Vagina (tissue), 2 donors: ENCODE measurements around the gene SIPA1. TPM values are rescaled to one million over a fixed set of nuclear protein-coding genes. Genes with fewer than 3 reads are reported as not detected.
"Not testable (repeated sequence)": the region's sequence is repeated elsewhere in the genome, so short reads cannot be mapped to it uniquely, and the experiment has no call there.

Experiments
- DNase-seq, 2 donors: peaks; one replicate each; pipeline ENCODE4 v3.0.0-alpha.2; 2017; ENCODE audit errors: extremely low spot score in 2 of 2
- H3K27ac ChIP-seq: fragments of 200-600 bp; sonication (generic); one replicate; pipeline ENCODE4 v1.5.1; 2019
- H3K27me3 ChIP-seq: fragments of 200-600 bp; sonication (generic); one replicate; pipeline ENCODE4 v1.5.1; 2019
- H3K36me3 ChIP-seq, 2 donors: fragments of 200-600 bp; sonication (generic); one replicate each; pipeline ENCODE4 v1.5.1; 2017 to 2019
- H3K4me1 ChIP-seq: fragments of 200-600 bp; sonication (generic); one replicate; pipeline ENCODE4 v1.5.1; 2019
- H3K4me3 ChIP-seq, 2 donors: fragments of 200-600 bp; sonication (generic); 1 replicate in 1 of 2; 2 replicates in 1 of 2; pipeline ENCODE4 v1.5.1; 2016 to 2019
- H3K9me3 ChIP-seq: fragments of 200-600 bp; sonication (generic); one replicate; pipeline ENCODE4 v1.5.1; 2019
- CTCF ChIP-seq, 3 experiments: fragments of 450-650 bp in 2 of 3; fragments of 200-600 bp in 1 of 3; sonication (generic) in 1 of 3; IDR thresholded peaks; one replicate each; pipeline ENCODE4 v1.5.1; 2017 to 2019; ENCODE audit warnings: antibody characterized with exemption in 3 of 3, mild to moderate bottlenecking in 2 of 3, moderate library complexity in 2 of 3
- POLR2A ChIP-seq, 2 donors: fragments of 450-650 bp; IDR thresholded peaks; one replicate each; pipeline ENCODE4 v1.6.1; 2017; ENCODE audit warnings: antibody characterized with exemption in 2 of 2, mild to moderate bottlenecking in 2 of 2, moderate library complexity in 2 of 2
- POLR2AphosphoS5 ChIP-seq, 2 donors: sonication (generic); formaldehyde crosslinking; IDR thresholded peaks; one replicate each; pipeline ENCODE4 v1.9.0; 2017; ENCODE audit warnings: antibody characterized with exemption in 2 of 2, mild to moderate bottlenecking in 2 of 2, low read depth in 1 of 2; ENCODE audit not compliant: insufficient read depth in 1 of 2
- intact Hi-C: fragments of 100-400 bp; cut with DNase I; formaldehyde crosslinking; loops from one replicate; pipeline ENCODE4 v1.15.1; 2023
- total RNA-seq: library from RNA; depleted of rRNA; stranded (reverse); fragments of >200 nt; gene quantifications from one replicate; pipeline ENCODE4 v1.2.3, GENCODE V29; 2016

SIPA1 gene
- total RNA-seq, 1 donor from 2014 or later = 63.3 TPM

GRCh38 chr11:65636108-65637031, 1.5 kb upstream of the SIPA1 start:
- TF ChIP-seq CTCF (IDR thresholded peaks at IDR 0.05) (no peak), POLR2AphosphoS5 (IDR thresholded peaks at IDR 0.05; ENCODE audit: insufficient read depth in 1 of 2, low read depth in 1 of 2) (no peak), POLR2A (IDR thresholded peaks at IDR 0.05) (no peak)
- intact Hi-C loops = no loop called here
- Histone ChIP-seq H3K4me3 (no peak overlapping the region), H3K27me3 (no peaks in the 10 kb centered on the region), H3K4me1 (peaks cover 41% of the 10 kb centered on the region), H3K27ac (no peak overlapping the region), H3K36me3 (peaks cover 0 to 37% of the 10 kb centered on the region in 2 donors), H3K9me3 (no peaks in the 10 kb centered on the region)
- no peak for DNase-seq

GRCh38 chr11:65637032-65637557, 806 bp upstream of the SIPA1 start:
- TF ChIP-seq POLR2AphosphoS5 (IDR thresholded peaks at IDR 0.05; ENCODE audit: insufficient read depth in 1 of 2, low read depth in 1 of 2) (no peak), POLR2A (IDR thresholded peaks at IDR 0.05) (no peak), CTCF (IDR thresholded peaks at IDR 0.05) (no peak)
- H3K9me3 ChIP-seq = no peaks in the 10 kb centered on the region
- intact Hi-C loops = no loop called here
- peak overlapping the region; percentile 85 for H3K27ac ChIP-seq
- H3K4me3 ChIP-seq = no peak overlapping the region
- no peak for DNase-seq
- H3K4me1 ChIP-seq = peaks cover 46% of the 10 kb centered on the region
- peaks cover 0 to 39% of the 10 kb centered on the region in 2 donors for H3K36me3 ChIP-seq
- no peaks in the 10 kb centered on the region for H3K27me3 ChIP-seq

GRCh38 chr11:65639228-65639597, 1.3 kb downstream of the SIPA1 start:
- H3K36me3 ChIP-seq = peaks cover 0 to 35% of the 10 kb centered on the region in 2 donors
- peak overlapping the region; percentile 85 for H3K27ac ChIP-seq
- H3K4me1 ChIP-seq = peaks cover 46% of the 10 kb centered on the region
- intact Hi-C loops, H3K27me3 ChIP-seq, H3K9me3 ChIP-seq, DNase-seq: not testable (repeated sequence)
- H3K4me3 ChIP-seq = peak overlapping the region; percentile 74 to 81

GRCh38 chr11:65639623-65640482, 2.0 kb downstream of the SIPA1 start:
- Histone ChIP-seq H3K36me3 (peaks cover 0 to 29% of the 10 kb centered on the region in 2 donors), H3K27ac (peak overlapping the region; percentile 54), H3K4me3 (peak overlapping the region in 1 of 2 donors; percentile 12), H3K4me1 (peaks cover 46% of the 10 kb centered on the region), H3K9me3 (no peaks in the 10 kb centered on the region), H3K27me3 (no peaks in the 10 kb centered on the region)
- no peak for DNase-seq
- intact Hi-C loops = no loop called here
- TF ChIP-seq CTCF (IDR thresholded peaks at IDR 0.05) (no peak), POLR2A (IDR thresholded peaks at IDR 0.05) (no peak), POLR2AphosphoS5 (IDR thresholded peaks at IDR 0.05; ENCODE audit: insufficient read depth in 1 of 2, low read depth in 1 of 2) (peak in 1 of 2 donors; percentile 26)
